Esophagus squamous epithelium (tissue), 4 donors: Measurements from ENCODE around the gene TBPL2.

Experiments
- CTCF ChIP-seq, 6 experiments: fragments of 450-650 bp in 4 of 6; fragments of 200-600 bp in 2 of 6; sonication (generic) in 2 of 6; IDR thresholded peaks; one replicate each; pipeline ENCODE4 v1.5.1; 2016 to 2019; ENCODE audit warnings: antibody characterized with exemption in 6 of 6, mild to moderate bottlenecking in 4 of 6, moderate library complexity in 4 of 6
- POLR2A ChIP-seq, 4 donors: fragments of 450-650 bp; IDR thresholded peaks; one replicate each; pipeline ENCODE4 v1.6.1; 2017; ENCODE audit warnings: antibody characterized with exemption in 4 of 4, mild to moderate bottlenecking in 4 of 4, moderate library complexity in 3 of 4

- TF ChIP-seq CTCF (IDR thresholded peaks at IDR 0.05) (no peak), POLR2A (IDR thresholded peaks at IDR 0.05) (no peak)
These were observed 36.1 kb downstream of the TBPL2 start for GRCh38 chr14:55404173-55404854.
